ENCODE measurements around the gene LRRK2. TPM values are rescaled to one million over a fixed set of nuclear protein-coding genes. Genes with fewer than 3 reads are reported as not detected.

LRRK2 gene
- total RNA-seq, 5 donors from 2014 or later (not counting 1 experiment from before 2014, with no cell fraction given): 0.47 to 2.3 (median 1.8) TPM

GRCh38 chr12:40198601-40199000, 26.2 kb upstream of the LRRK2 start:
- no peak for DNase-seq
- Histone ChIP-seq H3K4me1 (ENCODE audit: control insufficient read depth in 1 of 2, extremely low read depth in 1 of 2, insufficient read depth in 2 of 2, low read length in 2 of 2) (no peaks in the 10 kb centered on the region), H3K27me3 (replicated peaks in 1 of 2; ENCODE audit: control insufficient read depth in 2 of 2, extremely low read depth in 1 of 2, insufficient read depth in 2 of 2, low read length in 1 of 2) (no peaks in the 10 kb centered on the region), H3K4me3 (ENCODE audit: control insufficient read depth in 1 of 2, extremely low read depth in 1 of 2, low read length in 1 of 2) (no peak overlapping the region), H3K9me3 (no peaks in the 10 kb centered on the region), H3K27ac (ENCODE audit: low read length) (no peak overlapping the region), H3K36me3 (ENCODE audit: control insufficient read depth in 2 of 2, extremely low read depth in 1 of 2, insufficient read depth in 1 of 2, low read length in 1 of 2) (no peaks in the 10 kb centered on the region)
- CTCF ChIA-PET: no interaction called here
- peaks cover 0 to 3% (median 0%) of the 10 kb centered on the region in 3 donors for H3K4me1 Mint-ChIP-seq
- POLR2A ChIA-PET: no interaction called here
- WGBS (ENCODE audit: insufficient coverage): 92% methylated on average over 2 of the region's 4 CpGs
- no peaks in the 10 kb centered on the region for H3K9me3 Mint-ChIP-seq
- no peak overlapping the region for H3K4me3 Mint-ChIP-seq
- no peaks in the 10 kb centered on the region for H3K36me3 Mint-ChIP-seq
- no peaks in the 10 kb centered on the region for H3K27me3 Mint-ChIP-seq
- ATAC-seq (replicated peaks in 1 of 4): no peak
- no peak overlapping the region for H3K27ac Mint-ChIP-seq

- no peaks in the 10 kb centered on the region for H3K4me1 ChIP-seq (ENCODE audit: control insufficient read depth in 1 of 2, extremely low read depth in 1 of 2, insufficient read depth in 2 of 2, low read length in 2 of 2)
- WGBS (ENCODE audit: insufficient coverage): no CpG with 5 or more reads among the region's 1 CpG
- Mint-ChIP-seq H3K27me3 (no peaks in the 10 kb centered on the region), H3K4me3 (no peak overlapping the region), H3K36me3 (no peaks in the 10 kb centered on the region), H3K4me1 (peaks cover 0 to 3% (median 0%) of the 10 kb centered on the region in 3 donors), H3K27ac (no peak overlapping the region), H3K9me3 (no peaks in the 10 kb centered on the region)
- ATAC-seq (replicated peaks in 1 of 4): no peak
- H3K9me3 ChIP-seq: no peaks in the 10 kb centered on the region
- ChIA-PET POLR2A (interaction anchor here in 1 of 2 donors (0.6 kb wide), 1 partner anchor 241 kb away, joined by 3 read pairs; no protein-coding TSS in a partner anchor), CTCF (no interaction called here)
- no peak overlapping the region for H3K4me3 ChIP-seq (ENCODE audit: control insufficient read depth in 1 of 2, extremely low read depth in 1 of 2, low read length in 1 of 2)
- no peak overlapping the region for H3K27ac ChIP-seq (ENCODE audit: low read length)
- H3K36me3 ChIP-seq (ENCODE audit: control insufficient read depth in 2 of 2, extremely low read depth in 1 of 2, insufficient read depth in 1 of 2, low read length in 1 of 2): no peaks in the 10 kb centered on the region
- DNase-seq: no peak
- H3K27me3 ChIP-seq (replicated peaks in 1 of 2; ENCODE audit: control insufficient read depth in 2 of 2, extremely low read depth in 1 of 2, insufficient read depth in 2 of 2, low read length in 1 of 2): no peaks in the 10 kb centered on the region
These were observed 22.4 kb upstream of the LRRK2 start for GRCh38 chr12:40202095-40203059.

- no peak overlapping the region for H3K27ac Mint-ChIP-seq
- no peak overlapping the region for H3K4me3 Mint-ChIP-seq
- CTCF ChIA-PET: no interaction called here
- ATAC-seq (replicated peaks in 1 of 4) (no peak), DNase-seq (no peak)
- H3K36me3 Mint-ChIP-seq: no peaks in the 10 kb centered on the region
- no CpG with 5 or more reads among the region's 5 CpGs for WGBS (ENCODE audit: insufficient coverage)
- no peaks in the 10 kb centered on the region for H3K4me1 ChIP-seq (ENCODE audit: control insufficient read depth in 1 of 2, extremely low read depth in 1 of 2, insufficient read depth in 2 of 2, low read length in 2 of 2)
- H3K27me3 ChIP-seq (replicated peaks in 1 of 2; ENCODE audit: control insufficient read depth in 2 of 2, extremely low read depth in 1 of 2, insufficient read depth in 2 of 2, low read length in 1 of 2): no peaks in the 10 kb centered on the region
- no peaks in the 10 kb centered on the region for H3K9me3 ChIP-seq
- H3K4me3 ChIP-seq (ENCODE audit: control insufficient read depth in 1 of 2, extremely low read depth in 1 of 2, low read length in 1 of 2): no peak overlapping the region
- no peaks in the 10 kb centered on the region for H3K36me3 ChIP-seq (ENCODE audit: control insufficient read depth in 2 of 2, extremely low read depth in 1 of 2, insufficient read depth in 1 of 2, low read length in 1 of 2)
- no peak overlapping the region for H3K27ac ChIP-seq (ENCODE audit: low read length)
- POLR2A ChIA-PET: no interaction called here
- no peaks in the 10 kb centered on the region for H3K9me3 Mint-ChIP-seq
- H3K27me3 Mint-ChIP-seq: peaks cover 0 to 3% of the 10 kb centered on the region in 2 donors
- H3K4me1 Mint-ChIP-seq: peaks cover 0 to 3% (median 0%) of the 10 kb centered on the region in 3 donors
These were observed 21.8 kb upstream of the LRRK2 start for GRCh38 chr12:40203060-40203430.

GRCh38 chr12:40204337-40204736, 20.5 kb upstream of the LRRK2 start:
- POLR2A ChIA-PET: no interaction called here
- Mint-ChIP-seq H3K4me1 (peaks cover 0 to 3% (median 0%) of the 10 kb centered on the region in 3 donors), H3K9me3 (no peaks in the 10 kb centered on the region), H3K4me3 (no peak overlapping the region), H3K36me3 (no peaks in the 10 kb centered on the region), H3K27ac (no peak overlapping the region), H3K27me3 (peaks cover 0 to 3% of the 10 kb centered on the region in 2 donors)
- WGBS (ENCODE audit: insufficient coverage): 57% methylated on average over 1 of the region's 3 CpGs
- Histone ChIP-seq H3K9me3 (no peaks in the 10 kb centered on the region), H3K4me1 (ENCODE audit: control insufficient read depth in 1 of 2, extremely low read depth in 1 of 2, insufficient read depth in 2 of 2, low read length in 2 of 2) (no peaks in the 10 kb centered on the region), H3K27ac (ENCODE audit: low read length) (no peak overlapping the region), H3K4me3 (ENCODE audit: control insufficient read depth in 1 of 2, extremely low read depth in 1 of 2, low read length in 1 of 2) (no peak overlapping the region), H3K36me3 (ENCODE audit: control insufficient read depth in 2 of 2, extremely low read depth in 1 of 2, insufficient read depth in 1 of 2, low read length in 1 of 2) (no peaks in the 10 kb centered on the region), H3K27me3 (replicated peaks in 1 of 2; ENCODE audit: control insufficient read depth in 2 of 2, extremely low read depth in 1 of 2, insufficient read depth in 2 of 2, low read length in 1 of 2) (no peaks in the 10 kb centered on the region)
- CTCF ChIA-PET: no interaction called here
- DNase-seq: no peak
- ATAC-seq (replicated peaks in 1 of 4): no peak

- POLR2A ChIA-PET: no interaction called here
These were observed 17.2 kb upstream of the LRRK2 start for GRCh38 chr12:40207551-40207950.

GRCh38 chr12:40208707-40209446, 15.9 kb upstream of the LRRK2 start:
- Histone ChIP-seq H3K27me3 (replicated peaks in 1 of 2; ENCODE audit: control insufficient read depth in 2 of 2, extremely low read depth in 1 of 2, insufficient read depth in 2 of 2, low read length in 1 of 2) (no peaks in the 10 kb centered on the region), H3K27ac (ENCODE audit: low read length) (no peak overlapping the region), H3K4me3 (ENCODE audit: control insufficient read depth in 1 of 2, extremely low read depth in 1 of 2, low read length in 1 of 2) (no peak overlapping the region), H3K4me1 (ENCODE audit: control insufficient read depth in 1 of 2, extremely low read depth in 1 of 2, insufficient read depth in 2 of 2, low read length in 2 of 2) (no peaks in the 10 kb centered on the region), H3K36me3 (ENCODE audit: control insufficient read depth in 2 of 2, extremely low read depth in 1 of 2, insufficient read depth in 1 of 2, low read length in 1 of 2) (no peaks in the 10 kb centered on the region), H3K9me3 (no peaks in the 10 kb centered on the region)
- peaks cover 0 to 3% of the 10 kb centered on the region in 2 donors for H3K27me3 Mint-ChIP-seq
- H3K27ac Mint-ChIP-seq: no peak overlapping the region
- H3K9me3 Mint-ChIP-seq: peaks cover 0 to 4% (median 4%) of the 10 kb centered on the region in 3 donors
- ChIA-PET CTCF (no interaction called here), POLR2A (interaction anchor here in 1 of 2 donors (0.5 kb wide), 1 partner anchor 78 kb away, joined by 3 read pairs; no protein-coding TSS in a partner anchor)
- DNase-seq: peak in 1 of 35 experiments; percentile 10
- WGBS (ENCODE audit: insufficient coverage): 60% methylated on average over 1 of the region's 4 CpGs
- no peak overlapping the region for H3K4me3 Mint-ChIP-seq
- no peaks in the 10 kb centered on the region for H3K4me1 Mint-ChIP-seq
- ATAC-seq (replicated peaks in 1 of 4): no peak
- no peaks in the 10 kb centered on the region for H3K36me3 Mint-ChIP-seq

More at GRCh38 chr12:40207551-40207950, 17.2 kb upstream of the LRRK2 start:
- H3K4me3 Mint-ChIP-seq: no peak overlapping the region
- Histone ChIP-seq H3K9me3 (no peaks in the 10 kb centered on the region), H3K4me3 (ENCODE audit: control insufficient read depth in 1 of 2, extremely low read depth in 1 of 2, low read length in 1 of 2) (no peak overlapping the region), H3K27me3 (replicated peaks in 1 of 2; ENCODE audit: control insufficient read depth in 2 of 2, extremely low read depth in 1 of 2, insufficient read depth in 2 of 2, low read length in 1 of 2) (no peaks in the 10 kb centered on the region), H3K4me1 (ENCODE audit: control insufficient read depth in 1 of 2, extremely low read depth in 1 of 2, insufficient read depth in 2 of 2, low read length in 2 of 2) (no peaks in the 10 kb centered on the region), H3K36me3 (ENCODE audit: control insufficient read depth in 2 of 2, extremely low read depth in 1 of 2, insufficient read depth in 1 of 2, low read length in 1 of 2) (no peaks in the 10 kb centered on the region), H3K27ac (ENCODE audit: low read length) (no peak overlapping the region)
- CTCF ChIA-PET: no interaction called here
- peaks cover 0 to 4% (median 0%) of the 10 kb centered on the region in 3 donors for H3K9me3 Mint-ChIP-seq
- peaks cover 0 to 3% of the 10 kb centered on the region in 2 donors for H3K27me3 Mint-ChIP-seq
- H3K27ac Mint-ChIP-seq: no peak overlapping the region
- peaks cover 0 to 3% (median 0%) of the 10 kb centered on the region in 3 donors for H3K4me1 Mint-ChIP-seq
- 100% methylated on average over 1 of the region's 2 CpGs for WGBS (ENCODE audit: insufficient coverage)
- DNase-seq: no peak
- no peak for ATAC-seq (replicated peaks in 1 of 4)
- no peaks in the 10 kb centered on the region for H3K36me3 Mint-ChIP-seq
